Measurements from ENCODE around the gene ARL10. TPM values are rescaled to one million over a fixed set of nuclear protein-coding genes. Genes with fewer than 3 reads are reported as not detected.

ARL10 gene
- polyA plus RNA-seq, 3 donors = 0.04 to 0.93 TPM; not detected in 1

DNA sequence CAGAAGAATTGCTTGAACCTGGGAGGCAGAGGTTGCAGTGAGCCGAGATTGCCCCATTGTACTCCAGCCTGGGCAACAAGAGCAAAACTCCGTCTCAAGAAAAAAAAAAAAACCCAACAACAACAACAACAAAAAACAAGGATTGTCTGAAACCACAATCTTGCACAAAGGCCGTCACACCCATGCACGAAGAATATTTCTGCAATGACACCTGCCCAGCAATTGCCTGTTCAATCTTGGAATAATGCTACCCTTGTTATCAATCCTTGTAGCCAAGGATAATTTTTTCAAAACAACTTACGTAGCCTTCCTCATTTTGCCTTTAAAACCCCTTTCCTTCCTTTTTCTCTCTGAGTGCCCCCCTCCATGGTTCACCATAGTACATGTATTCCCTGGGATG, 54.8 kb downstream of the ARL10 start:
- Histone ChIP-seq H3K4me2 (replicated peaks; ENCODE audit: extremely low read depth, low read length, poor library complexity, severe bottlenecking) (no peak overlapping the region), H4K20me1 (ENCODE audit: insufficient read depth, low read length) (no peaks in the 10 kb centered on the region), H3K4me3 (replicated peaks in 1 of 3; ENCODE audit: low read depth in 2 of 3, low read length in 3 of 3) (no peak overlapping the region), H3K4me1 (ENCODE audit: control insufficient read depth in 1 of 2, insufficient read depth in 2 of 2, low read length in 2 of 2) (peaks cover 19 to 22% of the 10 kb centered on the region in 2 donors), H2AFZ (ENCODE audit: insufficient read depth, low read depth, low read length, poor library complexity, severe bottlenecking) (no peak overlapping the region), H3K36me3 (replicated peaks in 1 of 2; ENCODE audit: control insufficient read depth in 1 of 2, insufficient read depth in 2 of 2, low read length in 2 of 2) (no peaks in the 10 kb centered on the region), H3K9me3 (replicated peaks in 1 of 2; ENCODE audit: control insufficient read depth in 1 of 2, insufficient read depth in 1 of 2, low read length in 2 of 2) (no peaks in the 10 kb centered on the region), H3K79me2 (ENCODE audit: insufficient read depth, low read length) (peaks cover 11% of the 10 kb centered on the region), H3K9ac (ENCODE audit: insufficient read depth, low read length, poor library complexity, severe bottlenecking) (no peak overlapping the region), H3K27me3 (ENCODE audit: control insufficient read depth in 2 of 2, insufficient read depth in 2 of 2, low read length in 2 of 2) (no peaks in the 10 kb centered on the region), H3K27ac (ENCODE audit: low read depth in 1 of 2, low read length in 2 of 2) (no peak overlapping the region)
- peaks cover 0 to 14% (median 8%) of the 10 kb centered on the region in 7 donors for H3K9me3 Mint-ChIP-seq
- no peak for DNase-seq
- intact Hi-C loops (cut with micrococcal nuclease) = no loop called here
- H3K36me3 Mint-ChIP-seq = no peaks in the 10 kb centered on the region
- 68% methylated on average over 5 of the region's 5 CpGs for WGBS (ENCODE audit: insufficient coverage)
- H3K4me3 Mint-ChIP-seq = no peak overlapping the region
- no peak overlapping the region for H3K27ac Mint-ChIP-seq
- TF ChIP-seq CTCF (IDR thresholded peaks at IDR 0.05) = no peak
- H3K4me1 Mint-ChIP-seq = peaks cover 24% of the 10 kb centered on the region
- peaks cover 2 to 5% (median 2%) of the 10 kb centered on the region in 3 donors for H3K27me3 Mint-ChIP-seq (ENCODE audit: low read depth in 3 of 3)

DNA sequence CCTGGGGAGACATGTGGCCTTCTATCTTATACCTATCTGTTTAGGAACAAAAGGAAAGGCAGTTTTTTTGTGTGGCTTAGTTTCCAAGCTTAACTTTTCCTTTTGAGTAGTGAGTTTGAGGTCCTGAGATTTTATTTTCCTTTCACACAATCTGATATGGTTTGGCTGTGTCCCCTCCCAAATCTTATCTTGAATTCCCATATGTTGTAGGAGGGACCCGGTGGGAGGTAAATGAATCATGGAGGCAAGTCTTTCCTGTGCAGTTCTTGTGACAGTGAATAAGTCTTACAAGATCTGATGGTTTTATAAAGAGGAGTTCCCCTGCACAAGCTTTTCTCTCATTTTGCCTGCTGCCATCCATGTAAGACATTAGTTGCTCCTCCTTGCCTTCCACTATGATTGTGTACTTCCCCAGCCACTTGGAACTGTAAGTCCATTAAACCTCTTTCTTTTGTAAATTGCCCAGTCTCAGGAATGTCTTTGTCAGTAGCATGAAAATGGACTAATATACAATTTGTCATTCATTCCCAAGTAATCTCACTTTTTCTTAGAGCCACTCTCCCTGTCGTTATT, 55.8 kb downstream of the ARL10 start:
- Mint-ChIP-seq H3K36me3 (no peaks in the 10 kb centered on the region), H3K4me1 (peaks cover 16% of the 10 kb centered on the region), H3K27me3 (ENCODE audit: low read depth in 3 of 3) (peaks cover 2 to 5% (median 2%) of the 10 kb centered on the region in 3 donors), H3K9me3 (peaks cover 4 to 20% (median 14%) of the 10 kb centered on the region in 7 donors), H3K27ac (no peak overlapping the region), H3K4me3 (no peak overlapping the region)
- intact Hi-C loops (cut with micrococcal nuclease) = no loop called here
- TF ChIP-seq CTCF (IDR thresholded peaks at IDR 0.05) = no peak
- no peak overlapping the region for H3K27ac ChIP-seq (ENCODE audit: low read depth in 1 of 2, low read length in 2 of 2)
- WGBS (ENCODE audit: insufficient coverage) = no CpG with 5 or more reads among the region's 2 CpGs
- no peak overlapping the region for H3K4me3 ChIP-seq (replicated peaks in 1 of 3; ENCODE audit: low read depth in 2 of 3, low read length in 3 of 3)
- peaks cover under 1% of the 10 kb centered on the region for H3K79me2 ChIP-seq (ENCODE audit: insufficient read depth, low read length)
- H4K20me1 ChIP-seq (ENCODE audit: insufficient read depth, low read length) = no peaks in the 10 kb centered on the region
- H3K36me3 ChIP-seq (replicated peaks in 1 of 2; ENCODE audit: control insufficient read depth in 1 of 2, insufficient read depth in 2 of 2, low read length in 2 of 2) = no peaks in the 10 kb centered on the region
- no peak overlapping the region for H3K4me2 ChIP-seq (replicated peaks; ENCODE audit: extremely low read depth, low read length, poor library complexity, severe bottlenecking)
- H3K9me3 ChIP-seq (replicated peaks in 1 of 2; ENCODE audit: control insufficient read depth in 1 of 2, insufficient read depth in 1 of 2, low read length in 2 of 2) = peaks cover 0 to 4% of the 10 kb centered on the region in 2 donors
- DNase-seq = no peak
- H3K9ac ChIP-seq (ENCODE audit: insufficient read depth, low read length, poor library complexity, severe bottlenecking) = no peak overlapping the region
- H3K4me1 ChIP-seq (ENCODE audit: control insufficient read depth in 1 of 2, insufficient read depth in 2 of 2, low read length in 2 of 2) = peaks cover 11 to 12% of the 10 kb centered on the region in 2 donors
- H2AFZ ChIP-seq (ENCODE audit: insufficient read depth, low read depth, low read length, poor library complexity, severe bottlenecking) = no peak overlapping the region
- no peaks in the 10 kb centered on the region for H3K27me3 ChIP-seq (ENCODE audit: control insufficient read depth in 2 of 2, insufficient read depth in 2 of 2, low read length in 2 of 2)
